Activated T-cell treated with anti-CD3 and anti-CD28 coated beads, Interleukin-2, amount 50 U/mL, for 72 hours (primary cell): ENCODE results near the gene ZFYVE27. TPM values are rescaled to one million over a fixed set of nuclear protein-coding genes. Genes with fewer than 3 reads are reported as not detected.

Experiments used
- ATAC-seq, 2 donors: fragments of 150-1000 bp; cut with Tn5 transposase; replicated peaks in 1 of 2; 2 replicates each; pipeline ENCODE4 v1.10.0; 2021; ENCODE audit warnings: moderate library complexity in 2 of 2, mild to moderate bottlenecking in 1 of 2
- DNase-seq, 2 donors: peaks; one replicate each; pipeline ENCODE4 v3.0.0; 2021 to 2022; ENCODE audit warnings: mixed read lengths in 1 of 2
- H3K27ac Mint-ChIP-seq: one replicate; pipeline ENCODE4 v1.8.0; 2022; ENCODE audit warnings: mild to moderate bottlenecking, moderate library complexity, mixed read lengths
- H3K27me3 Mint-ChIP-seq: one replicate; pipeline ENCODE4 v1.8.0; 2022; ENCODE audit warnings: low read depth, mixed read lengths
- H3K36me3 Mint-ChIP-seq, 2 donors: one replicate each; pipeline ENCODE4 v1.8.0; 2022; ENCODE audit warnings: mixed read lengths in 2 of 2, mild to moderate bottlenecking in 1 of 2; ENCODE audit not compliant: insufficient read depth in 2 of 2
- H3K4me1 Mint-ChIP-seq: one replicate; pipeline ENCODE4 v1.8.0; 2022; ENCODE audit warnings: low read depth, mixed read lengths
- H3K4me3 Mint-ChIP-seq, 2 donors: one replicate each; pipeline ENCODE4 v1.8.0; 2022; ENCODE audit warnings: mild to moderate bottlenecking in 2 of 2, mixed read lengths in 2 of 2, moderate library complexity in 2 of 2
- H3K9me3 Mint-ChIP-seq, 2 donors: one replicate each; pipeline ENCODE4 v1.8.0; 2022; ENCODE audit warnings: mixed read lengths in 2 of 2
- total RNA-seq, 2 donors: library from RNA; stranded (reverse); gene quantifications; one replicate each; pipeline ENCODE4 v1.2.3, GENCODE V29; 2022

Gene ZFYVE27
- total RNA-seq, 2 donors from 2014 or later = 33.7 to 40.0 TPM

GRCh38 chr10:97740613-97741012, 3.7 kb downstream of the ZFYVE27 start:
- Mint-ChIP-seq H3K4me3 (no peak overlapping the region), H3K36me3 (peaks cover 26 to 28% of the 10 kb centered on the region in 2 donors), H3K27ac (no peak overlapping the region), H3K4me1 (peaks cover 50% of the 10 kb centered on the region), H3K27me3 (no peaks in the 10 kb centered on the region), H3K9me3 (peaks cover 0 to 6% of the 10 kb centered on the region in 2 donors)
- no peak for DNase-seq
- ATAC-seq = no peak

- Mint-ChIP-seq H3K36me3 (peaks cover 22 to 31% of the 10 kb centered on the region in 2 donors), H3K27me3 (no peaks in the 10 kb centered on the region), H3K27ac (no peak overlapping the region), H3K4me1 (peaks cover 29% of the 10 kb centered on the region), H3K9me3 (no peaks in the 10 kb centered on the region), H3K4me3 (no peak overlapping the region)
- DNase-seq = no peak
- ATAC-seq = no peak
Measured at GRCh38 chr10:97743169-97743943, 6.4 kb downstream of the ZFYVE27 start.

- H3K4me1 Mint-ChIP-seq = peaks cover 21% of the 10 kb centered on the region
- no peak overlapping the region for H3K27ac Mint-ChIP-seq
- no peaks in the 10 kb centered on the region for H3K9me3 Mint-ChIP-seq
- no peak for DNase-seq
- no peak for ATAC-seq
- no peaks in the 10 kb centered on the region for H3K27me3 Mint-ChIP-seq
- no peak overlapping the region for H3K4me3 Mint-ChIP-seq
- H3K36me3 Mint-ChIP-seq = peaks cover 20 to 28% of the 10 kb centered on the region in 2 donors
Measured at GRCh38 chr10:97744405-97745035, 7.6 kb downstream of the ZFYVE27 start.

- Mint-ChIP-seq H3K4me1 (no peaks in the 10 kb centered on the region), H3K27ac (no peak overlapping the region), H3K9me3 (no peaks in the 10 kb centered on the region), H3K36me3 (peaks cover 14 to 21% of the 10 kb centered on the region in 2 donors), H3K27me3 (no peaks in the 10 kb centered on the region), H3K4me3 (no peak overlapping the region)
- ATAC-seq (no peak), DNase-seq (no peak)
Measured at GRCh38 chr10:97747573-97747972, 10.6 kb downstream of the ZFYVE27 start.

GRCh38 chr10:97748116-97748515, 11.2 kb downstream of the ZFYVE27 start:
- H3K27me3 Mint-ChIP-seq = no peaks in the 10 kb centered on the region
- ATAC-seq (no peak), DNase-seq (no peak)
- H3K4me1 Mint-ChIP-seq = no peaks in the 10 kb centered on the region
- H3K36me3 Mint-ChIP-seq = peaks cover 12 to 21% of the 10 kb centered on the region in 2 donors
- H3K27ac Mint-ChIP-seq = no peak overlapping the region
- H3K9me3 Mint-ChIP-seq = no peaks in the 10 kb centered on the region
- no peak overlapping the region for H3K4me3 Mint-ChIP-seq

GRCh38 chr10:97752956-97753355, 16.0 kb downstream of the ZFYVE27 start:
- Mint-ChIP-seq H3K36me3 (peaks cover 4 to 9% of the 10 kb centered on the region in 2 donors), H3K4me1 (no peaks in the 10 kb centered on the region), H3K27me3 (no peaks in the 10 kb centered on the region), H3K27ac (no peak overlapping the region), H3K9me3 (no peaks in the 10 kb centered on the region), H3K4me3 (no peak overlapping the region)
- DNase-seq = no peak
- ATAC-seq = no peak

- Mint-ChIP-seq H3K4me1 (no peaks in the 10 kb centered on the region), H3K4me3 (no peak overlapping the region), H3K9me3 (no peaks in the 10 kb centered on the region), H3K27ac (no peak overlapping the region), H3K27me3 (no peaks in the 10 kb centered on the region), H3K36me3 (peaks cover 4 to 7% of the 10 kb centered on the region in 2 donors)
- ATAC-seq = no peak
- DNase-seq = no peak
Measured at GRCh38 chr10:97754726-97755125, 17.8 kb downstream of the ZFYVE27 start.

- no peak overlapping the region for H3K27ac Mint-ChIP-seq
- H3K4me1 Mint-ChIP-seq = no peaks in the 10 kb centered on the region
- no peaks in the 10 kb centered on the region for H3K27me3 Mint-ChIP-seq
- H3K9me3 Mint-ChIP-seq = no peaks in the 10 kb centered on the region
- no peak for ATAC-seq
- peaks cover 4 to 5% of the 10 kb centered on the region in 2 donors for H3K36me3 Mint-ChIP-seq
- H3K4me3 Mint-ChIP-seq = no peak overlapping the region
- no peak for DNase-seq
Measured at GRCh38 chr10:97755718-97756117, 18.8 kb downstream of the ZFYVE27 start.

GRCh38 chr10:97757471-97757870, 20.5 kb downstream of the ZFYVE27 start:
- Mint-ChIP-seq H3K9me3 (no peaks in the 10 kb centered on the region), H3K4me1 (no peaks in the 10 kb centered on the region), H3K4me3 (no peak overlapping the region), H3K27ac (peak overlapping the region; percentile 74), H3K36me3 (peaks cover 0 to 2% of the 10 kb centered on the region in 2 donors), H3K27me3 (no peaks in the 10 kb centered on the region)
- no peak for ATAC-seq
- no peak for DNase-seq

GRCh38 chr10:97759158-97759887, 22.4 kb downstream of the ZFYVE27 start:
- DNase-seq = peak; percentile 56 to 57
- Mint-ChIP-seq H3K4me1 (no peaks in the 10 kb centered on the region), H3K4me3 (no peak overlapping the region), H3K27ac (no peak overlapping the region), H3K36me3 (peaks cover 0 to 2% of the 10 kb centered on the region in 2 donors), H3K27me3 (no peaks in the 10 kb centered on the region), H3K9me3 (no peaks in the 10 kb centered on the region)
- ATAC-seq = peak; percentile 70 to 73

GRCh38 chr10:97759946-97760345, 23.0 kb downstream of the ZFYVE27 start:
- Mint-ChIP-seq H3K27ac (no peak overlapping the region), H3K4me3 (no peak overlapping the region), H3K9me3 (no peaks in the 10 kb centered on the region), H3K4me1 (no peaks in the 10 kb centered on the region), H3K27me3 (no peaks in the 10 kb centered on the region), H3K36me3 (peaks cover 0 to 2% of the 10 kb centered on the region in 2 donors)
- no peak for DNase-seq
- no peak for ATAC-seq

- Mint-ChIP-seq H3K4me1 (no peaks in the 10 kb centered on the region), H3K36me3 (peaks cover 0 to 2% of the 10 kb centered on the region in 2 donors), H3K27ac (no peak overlapping the region), H3K27me3 (no peaks in the 10 kb centered on the region), H3K9me3 (no peaks in the 10 kb centered on the region), H3K4me3 (no peak overlapping the region)
- no peak for DNase-seq
- no peak for ATAC-seq
Measured at GRCh38 chr10:97760461-97761257, 23.7 kb downstream of the ZFYVE27 start.
